GM23338 (cell line): ENCODE measurements around the gene ZNFX1. TPM values are rescaled to one million over a fixed set of nuclear protein-coding genes. Genes with fewer than 3 reads are reported as not detected.
A peak's percentile ranks its signal among the peaks of the same experiment; 100 is the strongest.

Experiments used
- ATAC-seq: fragments of 200-7000 bp; cut with Tn5 transposase; 3 replicates; pipeline ENCODE4 v1.9.1; 2020
- DNase-seq: peaks from one replicate; pipeline ENCODE4 v3.0.0-alpha.2; 2015; ENCODE audit warnings: low spot score
- H2AFZ ChIP-seq: fragments of 200-600 bp; sonication (generic); 2 replicates; pipeline ENCODE4 v1.8.0; 2016; ENCODE audit warnings: antibody characterized with exemption, mild to moderate bottlenecking, moderate library complexity
- H3F3A ChIP-seq: fragments of 200-600 bp; sonication (generic); replicated peaks from 2 replicates; pipeline ENCODE4 v1.8.0; 2017; ENCODE audit warnings: antibody characterized with exemption, mixed run types, low read depth
- H3K27ac ChIP-seq: fragments of 200-600 bp; sonication (generic); 2 replicates; pipeline ENCODE4 v1.6.1; 2016; ENCODE audit warnings: low read depth
- H3K27me3 ChIP-seq: fragments of 200-600 bp; sonication (generic); 2 replicates; pipeline ENCODE4 v1.8.0; 2016; ENCODE audit warnings: mild to moderate bottlenecking, mixed run types, moderate library complexity; ENCODE audit not compliant: insufficient read depth
- H3K36me3 ChIP-seq: fragments of 200-600 bp; sonication (generic); 2 replicates; pipeline ENCODE4 v1.8.0; 2016; ENCODE audit warnings: mild to moderate bottlenecking; ENCODE audit not compliant: insufficient read depth
- H3K4me1 ChIP-seq: fragments of 200-600 bp; sonication (generic); 2 replicates; pipeline ENCODE4 v1.8.0; 2016; ENCODE audit warnings: mild to moderate bottlenecking, moderate library complexity; ENCODE audit not compliant: insufficient read depth
- H3K4me2 ChIP-seq: fragments of 200-600 bp; sonication (generic); 2 replicates; pipeline ENCODE4 v1.7.1; 2017; ENCODE audit warnings: mixed run types
- H3K4me3 ChIP-seq: fragments of 200-600 bp; sonication (generic); 2 replicates; pipeline ENCODE4 v1.6.1; 2016; ENCODE audit warnings: mixed run types
- H3K79me2 ChIP-seq: fragments of 200-600 bp; sonication (generic); replicated peaks from 2 replicates; pipeline ENCODE4 v1.8.0; 2017; ENCODE audit warnings: mild to moderate bottlenecking; ENCODE audit not compliant: insufficient read depth
- H3K9me2 ChIP-seq: fragments of 200-600 bp; sonication (generic); 2 replicates; pipeline ENCODE4 v1.8.0; 2017; ENCODE audit not compliant: insufficient read depth
- H4K20me1 ChIP-seq: fragments of 200-600 bp; sonication (generic); replicated peaks from 2 replicates; pipeline ENCODE4 v1.8.0; 2017; ENCODE audit warnings: mild to moderate bottlenecking; ENCODE audit not compliant: insufficient read depth
- H3K27ac Mint-ChIP-seq: 2 replicates; pipeline ENCODE4 v1.8.0; 2020; ENCODE audit warnings: inconsistent platforms, mild to moderate bottlenecking, moderate library complexity, mixed read lengths
- H3K27me3 Mint-ChIP-seq: 3 replicates; pipeline ENCODE4 v1.8.0; 2022; ENCODE audit warnings: low read depth, mild to moderate bottlenecking, moderate library complexity, mixed read lengths, inconsistent platforms; ENCODE audit not compliant: insufficient read depth, poor library complexity
- H3K36me3 Mint-ChIP-seq: 3 replicates; pipeline ENCODE4 v1.8.0; 2021; ENCODE audit warnings: low read depth, mild to moderate bottlenecking, inconsistent platforms, moderate library complexity, mixed read lengths
- H3K4me1 Mint-ChIP-seq: 3 replicates; pipeline ENCODE4 v1.8.0; 2020; ENCODE audit warnings: mild to moderate bottlenecking, inconsistent platforms, mixed read lengths
- H3K4me3 Mint-ChIP-seq: 3 replicates; pipeline ENCODE4 v1.8.0; 2021; ENCODE audit warnings: moderate library complexity, mild to moderate bottlenecking, inconsistent platforms, mixed read lengths
- H3K9me3 Mint-ChIP-seq: 3 replicates; pipeline ENCODE4 v1.8.0; 2020; ENCODE audit warnings: moderate library complexity, mild to moderate bottlenecking, inconsistent platforms, mixed read lengths
- CTCF ChIP-seq, 2 experiments: fragments of 200-600 bp in 1 of 2; sonication (generic) in 1 of 2; conservative IDR thresholded peaks; 2 replicates each; pipeline versions ENCODE4 v1.5.1 to v1.6.1; 2016 to 2017; ENCODE audit warnings: antibody characterized with exemption in 2 of 2, low read depth in 2 of 2, mild to moderate bottlenecking in 2 of 2, moderate library complexity in 1 of 2
- EZH2 ChIP-seq: fragments of 200-600 bp; sonication (generic); IDR thresholded peaks from one replicate; pipeline ENCODE4 v1.8.0; 2017; ENCODE audit warnings: antibody characterized with exemption, mild to moderate bottlenecking, low read depth; ENCODE audit not compliant: unreplicated experiment
- EZH2phosphoT487 ChIP-seq: fragments of 200-600 bp; sonication (generic); IDR thresholded peaks from one replicate; pipeline ENCODE4 v1.8.1; 2018; ENCODE audit warnings: antibody characterized with exemption; ENCODE audit not compliant: unreplicated experiment
- JUNB ChIP-seq: IDR thresholded peaks from one replicate; pipeline ENCODE4 v1.6.1; 2016; ENCODE audit warnings: antibody characterized with exemption; ENCODE audit not compliant: unreplicated experiment
- POLR2AphosphoS5 ChIP-seq: IDR thresholded peaks from 2 replicates; pipeline ENCODE4 v1.6.1; 2016; ENCODE audit warnings: antibody characterized with exemption, low read depth
- REST ChIP-seq: IDR thresholded peaks from one replicate; pipeline ENCODE4 v1.6.1; 2018; ENCODE audit warnings: antibody characterized with exemption; ENCODE audit not compliant: unreplicated experiment
- ZNF114 ChIP-seq: fragments of 250-450 bp; sonication (Bioruptor Pico); IDR thresholded peaks from 2 replicates; pipeline ENCODE4 v1.5.0; 2020; ENCODE audit warnings: mild to moderate bottlenecking, moderate library complexity
- polyA plus RNA-seq: library from polyadenylated mRNA; unstranded; fragments of >200 nt; fragmentation: Nextera tagmentation; extraction: Ambion mirVana; gene quantifications from 2 replicates; pipeline ENCODE4 v1.2.1, GENCODE V29; 2016
- total RNA-seq: library from RNA; depleted of rRNA; stranded (reverse); fragments of >200 nt; shearing (Covaris generic); gene quantifications from 2 replicates; pipeline ENCODE4 v1.2.3, GENCODE V29; 2014

Gene ZNFX1
- total and polyA plus RNA-seq, 2 experiments from 2014 or later: 6.1 to 12.1 TPM

GRCh38 chr20:49320460-49320859 is 42.6 kb upstream of the ZNFX1 start (continued):
- no peak for TF ChIP-seq ZNF114 (CRISPR knock-in tag)
- TF ChIP-seq POLR2AphosphoS5: no peak
- TF ChIP-seq EZH2phosphoT487: no peak
- no peak for TF ChIP-seq REST

- Histone ChIP-seq H3K79me2 (no peaks in the 10 kb centered on the region), H3K9me2 (no peaks in the 10 kb centered on the region), H3K4me2 (peak overlapping the region; percentile 94), H2AFZ (peak overlapping the region; percentile 96), H3F3A (no peaks in the 10 kb centered on the region), H3K27ac (no peak overlapping the region), H3K27me3 (peaks cover 54% of the 10 kb centered on the region), H4K20me1 (no peaks in the 10 kb centered on the region; the same call in 1 of the 2 replicates), H3K4me3 (peak overlapping the region; percentile 88), H3K4me1 (peaks cover 14% of the 10 kb centered on the region; the same call in 1 of the 2 replicates), H3K36me3 (no peaks in the 10 kb centered on the region)
- Mint-ChIP-seq H3K4me1 (peaks cover 21% of the 10 kb centered on the region), H3K27me3 (peaks cover 51% of the 10 kb centered on the region), H3K36me3 (no peaks in the 10 kb centered on the region; the same call in 2 of the 3 replicates), H3K27ac (no peak overlapping the region), H3K9me3 (peaks cover 2% of the 10 kb centered on the region; the same call in 2 of the 3 replicates), H3K4me3 (peak overlapping the region; percentile 83)
- TF ChIP-seq EZH2 (peak; percentile 28), EZH2phosphoT487 (no peak)
- ATAC-seq (peak; percentile 4; the same call in 2 of the 3 replicates), DNase-seq (peak; percentile 18)
Measured at GRCh38 chr20:49319208-49319809, 41.5 kb upstream of the ZNFX1 start.

- peaks cover 50% of the 10 kb centered on the region for H3K27me3 Mint-ChIP-seq
- peaks cover 54% of the 10 kb centered on the region for H3K27me3 ChIP-seq
- TF ChIP-seq EZH2phosphoT487: no peak
- TF ChIP-seq JUNB: no peak
- TF ChIP-seq EZH2: peak; percentile 73
- no peak for TF ChIP-seq CTCF (conservative IDR thresholded peaks at IDR 0.05; ENCODE audit: low read depth in 2 of 2)
Measured at GRCh38 chr20:49318430-49319207, 40.8 kb upstream of the ZNFX1 start.

More at GRCh38 chr20:49318430-49319207, 40.8 kb upstream of the ZNFX1 start:
- H3K27ac ChIP-seq: no peak overlapping the region
- H3K4me3 ChIP-seq: peak overlapping the region; percentile 88
- peak overlapping the region; percentile 96 for H2AFZ ChIP-seq
- H3K9me3 Mint-ChIP-seq: peaks cover 2% of the 10 kb centered on the region; the same call in 2 of the 3 replicates
- H3K27ac Mint-ChIP-seq: no peak overlapping the region
- ATAC-seq (peak; percentile 63), DNase-seq (peak; percentile 65)
- no peaks in the 10 kb centered on the region; the same call in 2 of the 3 replicates for H3K36me3 Mint-ChIP-seq
- H3K4me3 Mint-ChIP-seq: peak overlapping the region; percentile 83
- H3F3A ChIP-seq: no peaks in the 10 kb centered on the region
- H3K4me1 Mint-ChIP-seq: peaks cover 16% of the 10 kb centered on the region
- H3K4me2 ChIP-seq: peak overlapping the region; percentile 94
- no peaks in the 10 kb centered on the region for H3K79me2 ChIP-seq
- H4K20me1 ChIP-seq: no peaks in the 10 kb centered on the region; the same call in 1 of the 2 replicates
- H3K4me1 ChIP-seq: peaks cover 10% of the 10 kb centered on the region; the same call in 1 of the 2 replicates
- H3K9me2 ChIP-seq: no peaks in the 10 kb centered on the region
- no peaks in the 10 kb centered on the region; the same call in 1 of the 2 replicates for H3K36me3 ChIP-seq
